SK-N-SH (cell line): Measurements from ENCODE around the gene RPS6KA1. TPM values are rescaled to one million over a fixed set of nuclear protein-coding genes. Genes with fewer than 3 reads are reported as not detected.

Source experiments
- CTCF ChIA-PET: fragments of 300-600, 350-600 bp; formaldehyde crosslinking; extraction: SDS; loops from one replicate; lab custom pipeline; 2021; lab: Yijun Ruan, JAX
- POLR2A ChIA-PET: fragments of 350-600 bp; sonication (Branson Sonifier 250); formaldehyde crosslinking; extraction: SDS; loops from one replicate; lab custom pipeline; 2020; ENCODE audit warnings: antibody characterized with exemption, inconsistent platforms; lab: Yijun Ruan, JAX
- DNase-seq: peaks from one replicate; pipeline ENCODE4 v3.0.0; 2012
- H2AFZ ChIP-seq: fragments of 200-600 bp; sonication (generic); 2 replicates; pipeline ENCODE4 v1.8.1; 2016; ENCODE audit warnings: antibody characterized with exemption, mild to moderate bottlenecking, low read depth
- H3F3A ChIP-seq: fragments of 200-600 bp; sonication (generic); replicated peaks from 2 replicates; pipeline ENCODE3; 2016; ENCODE audit warnings: antibody characterized with exemption, mild to moderate bottlenecking; ENCODE audit not compliant: insufficient read depth
- H3K27ac ChIP-seq, 2 experiments: fragments of 200-500 bp in 1 of 2; fragments of 200-600 bp in 1 of 2; sonication (Bioruptor generic) in 1 of 2; sonication (generic), shearing (Covaris generic) in 1 of 2; 2 replicates each; pipeline versions ENCODE4 v1.5.1 to v1.6.1; 2014 to 2016; ENCODE audit warnings: low read depth in 2 of 2, inconsistent platforms in 1 of 2, low read length in 1 of 2, mild to moderate bottlenecking in 1 of 2, mixed read lengths in 1 of 2
- H3K27me3 ChIP-seq: fragments of 200-600 bp; sonication (generic), shearing (Covaris generic); 2 replicates; pipeline ENCODE4 v1.6.1; 2016; ENCODE audit warnings: mixed run types; ENCODE audit not compliant: insufficient read depth
- H3K36me3 ChIP-seq, 2 experiments: fragments of 200-500 bp in 1 of 2; fragments of 200-600 bp in 1 of 2; sonication (Bioruptor generic) in 1 of 2; sonication (generic) in 1 of 2; replicated peaks in 1 of 2; 2 replicates each; pipeline versions ENCODE3 to v1.5.1; 2014 to 2016; ENCODE audit warnings: low read length in 1 of 2, mild to moderate bottlenecking in 1 of 2; ENCODE audit not compliant: insufficient read depth in 2 of 2, control insufficient read depth in 1 of 2
- H3K4me1 ChIP-seq, 2 experiments: fragments of 200-500 bp in 1 of 2; fragments of 200-600 bp in 1 of 2; sonication (Bioruptor generic) in 1 of 2; sonication (generic), shearing (Covaris generic) in 1 of 2; 2 replicates each; pipeline versions ENCODE4 v1.5.1 to v1.6.1; 2014 to 2016; ENCODE audit warnings: low read depth in 1 of 2, low read length in 1 of 2, mixed run types in 1 of 2; ENCODE audit not compliant: insufficient read depth in 2 of 2, control insufficient read depth in 1 of 2
- H3K4me2 ChIP-seq: fragments of 200-600 bp; sonication (generic), shearing (Covaris generic); 2 replicates; pipeline ENCODE4 v1.6.1; 2017; ENCODE audit warnings: mixed run types
- H3K4me3 ChIP-seq, 2 experiments: fragments of 200-500 bp in 1 of 2; fragments of 200-600 bp in 1 of 2; sonication (Bioruptor generic) in 1 of 2; sonication (generic), shearing (Covaris generic) in 1 of 2; 2 replicates each; pipeline versions ENCODE4 v1.5.1 to v1.8.1; 2014 to 2016; ENCODE audit warnings: low read depth in 2 of 2, inconsistent platforms in 1 of 2, low read length in 1 of 2, mild to moderate bottlenecking in 1 of 2, mixed read lengths in 1 of 2, moderate library complexity in 1 of 2
- H3K79me2 ChIP-seq: fragments of 200-600 bp; sonication (generic); 2 replicates; pipeline ENCODE4 v1.8.1; 2017; ENCODE audit warnings: mild to moderate bottlenecking; ENCODE audit not compliant: insufficient read depth
- H3K9ac ChIP-seq: fragments of 200-600 bp; sonication (generic); 2 replicates; pipeline ENCODE4 v1.6.1; 2017; ENCODE audit warnings: mixed run types
- H3K9me2 ChIP-seq: fragments of 200-600 bp; sonication (generic); 2 replicates; pipeline ENCODE4 v1.6.1; 2017; ENCODE audit warnings: mixed run types
- H3K9me3 ChIP-seq: fragments of 200-600 bp; sonication (generic); 2 replicates; pipeline ENCODE4 v1.6.1; 2017; ENCODE audit warnings: mixed run types, mild to moderate bottlenecking, moderate library complexity
- H4K20me1 ChIP-seq: fragments of 200-600 bp; sonication (generic); 2 replicates; pipeline ENCODE4 v1.6.1; 2017; ENCODE audit warnings: mild to moderate bottlenecking, mixed run types; ENCODE audit not compliant: insufficient read depth
- CTCF ChIP-seq: fragments of 200-600 bp; sonication (generic); IDR thresholded peaks from 2 replicates; pipeline ENCODE4 v1.6.1; 2017; ENCODE audit warnings: antibody characterized with exemption, mild to moderate bottlenecking, moderate library complexity
- ELF1 ChIP-seq: IDR thresholded peaks from 2 replicates; pipeline ENCODE4 v1.4.0; 2012
- EZH2phosphoT487 ChIP-seq: fragments of 200-600 bp; sonication (generic); IDR thresholded peaks from 2 replicates; pipeline ENCODE4 v1.6.1; 2017; ENCODE audit warnings: low read depth, mixed run types, mild to moderate bottlenecking, antibody characterized with exemption, moderate library complexity, borderline replicate concordance
- FOSL2 ChIP-seq: IDR thresholded peaks from 2 replicates; pipeline ENCODE4 v1.4.0; 2012; ENCODE audit warnings: low read depth, mild to moderate bottlenecking, moderate library complexity, borderline replicate concordance
- FOXJ3 ChIP-seq: sonication (generic); formaldehyde crosslinking; IDR thresholded peaks from 2 replicates; pipeline ENCODE4 v1.5.1; 2020; ENCODE audit warnings: mild to moderate bottlenecking, missing genetic modification reagents
- FOXM1 ChIP-seq: IDR thresholded peaks from 2 replicates; pipeline ENCODE4 v1.4.0; 2012; ENCODE audit warnings: low read depth, mild to moderate bottlenecking
- GABPA ChIP-seq: IDR thresholded peaks from 2 replicates; pipeline ENCODE4 v1.4.0; 2012; ENCODE audit warnings: low read depth, mild to moderate bottlenecking
- JUND ChIP-seq: IDR thresholded peaks from 2 replicates; pipeline ENCODE4 v1.4.0; 2012
- MAX ChIP-seq: IDR thresholded peaks from 2 replicates; pipeline ENCODE4 v1.4.0; 2012; ENCODE audit warnings: low read depth
- MEF2A ChIP-seq: IDR thresholded peaks from 2 replicates; pipeline ENCODE4 v1.4.0; 2012; ENCODE audit warnings: low read depth, borderline replicate concordance
- NRF1 ChIP-seq: IDR thresholded peaks from 2 replicates; pipeline ENCODE4 v1.6.1; 2012; ENCODE audit warnings: low read depth, mild to moderate bottlenecking, low read length
- PBX3 ChIP-seq: IDR thresholded peaks from 2 replicates; pipeline ENCODE4; 2012
- POLR2AphosphoS5 ChIP-seq: IDR thresholded peaks from 2 replicates; pipeline ENCODE4 v1.6.1; 2012; ENCODE audit warnings: low read depth, low read length
- RXRA ChIP-seq: IDR thresholded peaks from 2 replicates; pipeline ENCODE4 v1.4.0; 2012; ENCODE audit warnings: low read depth, mild to moderate bottlenecking, borderline replicate concordance
- SMC3 ChIP-seq: IDR thresholded peaks from 2 replicates; pipeline ENCODE4 v1.6.1; 2012; ENCODE audit warnings: low read depth, low read length, improper control_type of control experiment
- USF2 ChIP-seq: fragments of 150-350 bp; IDR thresholded peaks from 2 replicates; pipeline ENCODE4 v1.6.1; 2017; ENCODE audit warnings: antibody characterized with exemption, low read length, low read depth, borderline replicate concordance
- WGBS: methylation state at CpG from one replicate; pipeline ENCODE4 v1.1.6; 2017; ENCODE audit warnings: low lambda C conversion rate; 5-methylcytosine and 5-hydroxymethylcytosine counted together
- polyA plus RNA-seq, 3 experiments: library from polyadenylated mRNA; depleted of rRNA; stranded (reverse); fragments of >200 nt; gene quantifications; 2 replicates each; pipeline ENCODE4 v1.2.3, GENCODE V29; 2012

Gene RPS6KA1
- polyA plus RNA-seq, 1 of the 3 experiments (the other 2 are of a cell fraction): 9.7 TPM

- TF ChIP-seq PBX3 (no peak), JUND (no peak), MAX (no peak), SMC3 (no peak), FOXJ3 (no peak), MEF2A (no peak), EZH2phosphoT487 (no peak)
These were observed 6.5 kb downstream of the RPS6KA1 start (continued) for GRCh38 chr1:26536081-26536480.

- no peaks in the 10 kb centered on the region for H3K27me3 ChIP-seq
- no peak overlapping the region for H3K27ac ChIP-seq
- H3K4me2 ChIP-seq: no peak overlapping the region
- no peaks in the 10 kb centered on the region for H3K36me3 ChIP-seq
- H3K9me3 ChIP-seq: no peaks in the 10 kb centered on the region
- no peaks in the 10 kb centered on the region for H3F3A ChIP-seq
- H2AFZ ChIP-seq: no peak overlapping the region
- TF ChIP-seq FOSL2: no peak
- no peak for TF ChIP-seq GABPA
- TF ChIP-seq FOXM1: no peak
- no peak for TF ChIP-seq NRF1
- no peak for TF ChIP-seq RXRA
- no peak for TF ChIP-seq POLR2AphosphoS5
- no peak for TF ChIP-seq JUND
- TF ChIP-seq USF2: no peak
- TF ChIP-seq ELF1: no peak
- no peak for DNase-seq
- no peaks in the 10 kb centered on the region for H3K9me2 ChIP-seq
- H4K20me1 ChIP-seq: no peaks in the 10 kb centered on the region
- H3K4me3 ChIP-seq: no peak overlapping the region
- no peaks in the 10 kb centered on the region for H3K79me2 ChIP-seq
- WGBS: 100% methylated on average over 2 of the region's 2 CpGs
- POLR2A ChIA-PET: no interaction called here
- no peak overlapping the region for H3K9ac ChIP-seq
- peaks cover under 1 to 4% of the 10 kb centered on the region in 2 experiments; a peak in 1 of 4 replicates for H3K4me1 ChIP-seq
- CTCF ChIA-PET: interaction anchor here (2.7 kb wide), 1 partner anchor 14 kb away, joined by 13 read pairs; no protein-coding TSS in a partner anchor
These were observed 7.0 kb downstream of the RPS6KA1 start for GRCh38 chr1:26536521-26536920.

- H3K9ac ChIP-seq: no peak overlapping the region
- H3K4me2 ChIP-seq: no peak overlapping the region
- no peaks in the 10 kb centered on the region for H3K79me2 ChIP-seq
- TF ChIP-seq CTCF: peak; percentile 16; the same call in 1 of the 2 replicates
- TF ChIP-seq JUND: no peak
- TF ChIP-seq, all 33 proteins: peak for 1
- WGBS: 86% methylated on average over 2 of the region's 2 CpGs
- Histone ChIP-seq H3K4me1 (peaks cover 0 to 2% of the 10 kb centered on the region in 2 experiments; a peak in 1 of 4 replicates), H4K20me1 (no peaks in the 10 kb centered on the region), H2AFZ (no peak overlapping the region), H3K27ac (no peak overlapping the region), H3K4me3 (no peak overlapping the region), H3F3A (no peaks in the 10 kb centered on the region), H3K36me3 (no peaks in the 10 kb centered on the region), H3K9me2 (no peaks in the 10 kb centered on the region), H3K27me3 (no peaks in the 10 kb centered on the region), H3K9me3 (no peaks in the 10 kb centered on the region)
- ChIA-PET CTCF (interaction anchor here (0.6 to 2.7 kb wide), 13 partner anchors 9 to 341 kb away, joined by 3 to 13 read pairs (median 3); partner anchors contain the start of gene RPS6KA1), POLR2A (no interaction called here)
- no peak for DNase-seq
These were observed 8.4 kb downstream of the RPS6KA1 start for GRCh38 chr1:26537951-26538352.
